ENCODE measurements around the gene NHS.
A peak's percentile ranks its signal among the peaks of the same experiment; 100 is the strongest.

The NHS gene

DNA sequence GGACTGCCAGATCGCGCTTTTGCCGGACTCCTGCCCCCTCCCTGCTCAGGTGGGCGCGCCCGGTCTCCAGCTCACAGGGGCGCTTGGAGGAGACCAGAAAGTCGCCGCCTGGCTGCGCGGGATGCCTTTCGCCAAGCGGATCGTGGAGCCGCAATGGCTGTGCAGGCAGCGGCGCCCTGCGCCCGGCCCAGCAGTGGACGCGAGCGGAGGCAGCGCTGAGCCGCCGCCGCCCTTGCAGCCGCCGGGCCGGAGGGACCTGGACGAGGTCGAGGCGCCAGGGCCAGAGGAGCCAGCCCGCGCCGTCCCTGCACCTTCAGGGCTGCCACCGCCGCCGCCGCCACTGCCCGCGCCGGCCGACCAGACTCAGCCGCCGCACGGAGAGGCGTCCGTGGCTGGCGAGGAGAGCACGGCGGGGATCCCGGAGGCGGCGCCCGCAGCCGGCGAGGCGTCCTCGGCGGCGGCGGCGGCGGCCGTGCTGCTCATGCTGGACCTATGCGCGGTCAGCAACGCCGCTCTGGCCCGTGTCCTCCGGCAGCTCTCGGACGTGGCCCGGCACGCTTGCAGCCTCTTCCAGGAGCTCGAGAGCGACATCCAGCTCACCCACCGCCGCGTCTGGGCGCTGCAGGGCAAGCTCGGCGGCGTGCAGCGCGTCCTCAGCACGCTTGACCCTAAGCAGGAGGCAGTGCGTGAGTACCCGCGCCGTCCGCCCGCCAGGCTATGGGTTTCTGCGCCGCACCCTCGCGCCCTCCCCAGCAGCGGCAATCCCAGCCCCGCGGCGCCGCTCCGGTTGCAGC, 834 bp downstream of the NHS start:
- Histone ChIP-seq H3K23ac (ENCODE audit: low read length) (no peak overlapping the region), H3K79me2 (ENCODE audit: control insufficient read depth, insufficient read depth, low read length) (no peaks in the 10 kb centered on the region), H2AK5ac (ENCODE audit: low read length) (no peak overlapping the region), H3K79me1 (ENCODE audit: low read length) (no peaks in the 10 kb centered on the region), H3K4me1 (ENCODE audit: control insufficient read depth, low read depth, low read length) (no peaks in the 10 kb centered on the region), H3K18ac (ENCODE audit: low read length) (no peak overlapping the region), H2BK120ac (ENCODE audit: low read depth, low read length) (no peak overlapping the region), H3K4ac (ENCODE audit: low read depth, low read length) (no peak overlapping the region), H3K27me3 (ENCODE audit: insufficient read depth, low read length, poor library complexity) (no peaks in the 10 kb centered on the region), H3K9ac (ENCODE audit: low read length) (peak overlapping the region; percentile 63), H4K8ac (ENCODE audit: low read depth, low read length) (no peak overlapping the region), H3K36me3 (ENCODE audit: control insufficient read depth, insufficient read depth, low read length) (no peaks in the 10 kb centered on the region), H3K4me2 (ENCODE audit: low read length) (peak overlapping the region; percentile 77), H4K5ac (ENCODE audit: low read length) (no peak overlapping the region), H3K4me3 (ENCODE audit: low read length) (peak overlapping the region; percentile 53), H2BK15ac (replicated peaks; ENCODE audit: low read depth) (no peak overlapping the region), H3K27ac (ENCODE audit: low read depth, low read length) (no peak overlapping the region), H3K56ac (ENCODE audit: low read length) (peak overlapping the region; percentile 84), H2BK5ac (ENCODE audit: low read length) (no peak overlapping the region)
- DNase-seq, result peak; percentile 47
- WGBS (ENCODE audit: extremely low coverage, insufficient coverage, low lambda C conversion rate), result no CpG with 5 or more reads among the region's 103 CpGs

DNA sequence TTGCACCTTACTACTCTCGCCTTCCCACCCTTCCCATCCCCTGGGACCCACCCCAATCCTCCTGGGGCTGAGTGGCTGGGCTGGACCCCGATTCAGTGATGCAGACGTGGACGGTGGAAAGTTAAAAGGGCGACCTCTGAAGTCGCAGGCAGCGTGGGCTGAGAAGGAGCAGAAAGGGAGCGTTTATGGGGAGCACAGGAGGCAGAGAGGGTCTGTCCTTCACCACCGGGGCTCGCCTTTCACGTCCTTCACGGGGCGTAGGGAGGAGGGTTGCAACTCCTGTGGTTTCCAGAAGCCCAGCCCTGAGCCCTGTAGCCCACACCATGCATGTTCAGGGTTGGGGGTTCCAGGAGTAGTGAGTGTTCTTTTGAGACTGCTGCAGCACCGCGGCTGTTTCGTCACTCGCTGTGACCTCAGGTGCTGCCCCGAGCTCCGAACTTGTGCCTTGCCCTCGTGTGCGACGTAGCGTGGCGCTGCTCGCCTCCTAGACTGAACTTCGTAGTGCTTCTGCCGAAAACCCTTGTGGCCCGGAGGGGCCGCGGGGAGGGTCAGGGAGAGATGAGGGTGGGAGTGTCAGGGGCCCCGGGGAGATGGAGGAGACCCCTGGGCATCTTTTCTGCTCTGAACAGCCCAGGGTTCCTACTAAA, 1.6 kb downstream of the NHS start:
- H2BK15ac ChIP-seq (replicated peaks; ENCODE audit: low read depth), result no peak overlapping the region
- H3K79me1 ChIP-seq (ENCODE audit: low read length), result no peaks in the 10 kb centered on the region
- H3K56ac ChIP-seq (ENCODE audit: low read length), result peak overlapping the region; percentile 84
- no peak overlapping the region for H2BK5ac ChIP-seq (ENCODE audit: low read length)
- no peaks in the 10 kb centered on the region for H3K36me3 ChIP-seq (ENCODE audit: control insufficient read depth, insufficient read depth, low read length)
- no peak overlapping the region for H2BK120ac ChIP-seq (ENCODE audit: low read depth, low read length)
- H3K23ac ChIP-seq (ENCODE audit: low read length), result no peak overlapping the region
- H3K9ac ChIP-seq (ENCODE audit: low read length), result peak overlapping the region; percentile 63
- no CpG with 5 or more reads among the region's 31 CpGs for WGBS (ENCODE audit: extremely low coverage, insufficient coverage, low lambda C conversion rate)
- H3K4me3 ChIP-seq (ENCODE audit: low read length), result peak overlapping the region; percentile 46
- H4K5ac ChIP-seq (ENCODE audit: low read length), result no peak overlapping the region
- H3K27ac ChIP-seq (ENCODE audit: low read depth, low read length), result no peak overlapping the region
- H3K4me1 ChIP-seq (ENCODE audit: control insufficient read depth, low read depth, low read length), result no peaks in the 10 kb centered on the region
- peak; percentile 47 for DNase-seq
- H4K8ac ChIP-seq (ENCODE audit: low read depth, low read length), result no peak overlapping the region
- no peaks in the 10 kb centered on the region for H3K79me2 ChIP-seq (ENCODE audit: control insufficient read depth, insufficient read depth, low read length)
- H3K18ac ChIP-seq (ENCODE audit: low read length), result no peak overlapping the region
- H2AK5ac ChIP-seq (ENCODE audit: low read length), result no peak overlapping the region
- peak overlapping the region; percentile 74 for H3K4me2 ChIP-seq (ENCODE audit: low read length)
- H3K4ac ChIP-seq (ENCODE audit: low read depth, low read length), result no peak overlapping the region
- no peaks in the 10 kb centered on the region for H3K27me3 ChIP-seq (ENCODE audit: insufficient read depth, low read length, poor library complexity)

GRCh38 chrX:17377091-17377717, 2.2 kb downstream of the NHS start:
- no peak overlapping the region for H2BK120ac ChIP-seq (ENCODE audit: low read depth, low read length)
- no peak overlapping the region for H3K4me3 ChIP-seq (ENCODE audit: low read length)
- no peaks in the 10 kb centered on the region for H3K4me1 ChIP-seq (ENCODE audit: control insufficient read depth, low read depth, low read length)
- peak overlapping the region; percentile 30 for H3K4me2 ChIP-seq (ENCODE audit: low read length)
- no peaks in the 10 kb centered on the region for H3K36me3 ChIP-seq (ENCODE audit: control insufficient read depth, insufficient read depth, low read length)
- no peak overlapping the region for H3K18ac ChIP-seq (ENCODE audit: low read length)
- H3K79me1 ChIP-seq (ENCODE audit: low read length), result no peaks in the 10 kb centered on the region
- H2BK15ac ChIP-seq (replicated peaks; ENCODE audit: low read depth), result no peak overlapping the region
- H2BK5ac ChIP-seq (ENCODE audit: low read length), result no peak overlapping the region
- H3K4ac ChIP-seq (ENCODE audit: low read depth, low read length), result no peak overlapping the region
- no peak overlapping the region for H4K8ac ChIP-seq (ENCODE audit: low read depth, low read length)
- H3K56ac ChIP-seq (ENCODE audit: low read length), result peak overlapping the region; percentile 42
- no peak overlapping the region for H4K5ac ChIP-seq (ENCODE audit: low read length)
- WGBS (ENCODE audit: extremely low coverage, insufficient coverage, low lambda C conversion rate), result no CpG with 5 or more reads among the region's 46 CpGs
- no peak overlapping the region for H2AK5ac ChIP-seq (ENCODE audit: low read length)
- H3K27ac ChIP-seq (ENCODE audit: low read depth, low read length), result no peak overlapping the region
- peak overlapping the region; percentile 34 for H3K9ac ChIP-seq (ENCODE audit: low read length)
- H3K23ac ChIP-seq (ENCODE audit: low read length), result no peak overlapping the region
- no peaks in the 10 kb centered on the region for H3K79me2 ChIP-seq (ENCODE audit: control insufficient read depth, insufficient read depth, low read length)
- peak; percentile 81 for DNase-seq
- H3K27me3 ChIP-seq (ENCODE audit: insufficient read depth, low read length, poor library complexity), result no peaks in the 10 kb centered on the region

- WGBS (ENCODE audit: extremely low coverage, insufficient coverage, low lambda C conversion rate), result no CpG with 5 or more reads among the region's 9 CpGs
- no peak overlapping the region for H3K27ac ChIP-seq (ENCODE audit: low read depth, low read length)
- H2BK120ac ChIP-seq (ENCODE audit: low read depth, low read length), result no peak overlapping the region
Measured at GRCh38 chrX:17377795-17378194, 2.8 kb downstream of the NHS start.

DNA sequence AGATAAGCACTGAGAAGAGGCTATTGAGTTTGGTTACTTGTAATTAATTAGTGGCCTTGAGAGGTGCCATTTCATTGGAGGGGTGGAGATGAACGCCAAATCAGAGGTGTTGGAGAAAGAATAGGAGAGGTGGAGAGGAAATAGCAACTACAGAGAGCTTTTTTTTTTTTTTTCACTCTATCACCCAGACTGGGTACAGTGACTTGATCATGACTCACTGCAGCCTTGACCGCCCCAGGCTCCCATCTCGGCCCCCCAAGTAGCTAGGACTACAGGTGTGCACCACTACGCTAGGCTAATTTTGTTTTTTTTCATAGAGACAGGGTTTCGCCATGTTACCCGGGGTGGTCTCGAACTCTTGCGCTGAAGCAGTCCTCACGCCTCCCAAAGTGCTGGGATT, 5.2 kb downstream of the NHS start:
- H3K79me1 ChIP-seq (ENCODE audit: low read length), result no peaks in the 10 kb centered on the region
- H3K4me3 ChIP-seq (ENCODE audit: low read length), result no peak overlapping the region
- no peak overlapping the region for H4K5ac ChIP-seq (ENCODE audit: low read length)
- no peak overlapping the region for H3K18ac ChIP-seq (ENCODE audit: low read length)
- WGBS (ENCODE audit: extremely low coverage, insufficient coverage, low lambda C conversion rate), result no CpG with 5 or more reads among the region's 9 CpGs
- H3K36me3 ChIP-seq (ENCODE audit: control insufficient read depth, insufficient read depth, low read length), result no peaks in the 10 kb centered on the region
- H3K9ac ChIP-seq (ENCODE audit: low read length), result no peak overlapping the region
- H3K4ac ChIP-seq (ENCODE audit: low read depth, low read length), result no peak overlapping the region
- H3K56ac ChIP-seq (ENCODE audit: low read length), result no peak overlapping the region
- no peaks in the 10 kb centered on the region for H3K27me3 ChIP-seq (ENCODE audit: insufficient read depth, low read length, poor library complexity)
- H3K79me2 ChIP-seq (ENCODE audit: control insufficient read depth, insufficient read depth, low read length), result no peaks in the 10 kb centered on the region
- no peak overlapping the region for H2BK15ac ChIP-seq (replicated peaks; ENCODE audit: low read depth)
- no peak overlapping the region for H2BK120ac ChIP-seq (ENCODE audit: low read depth, low read length)
- H4K8ac ChIP-seq (ENCODE audit: low read depth, low read length), result no peak overlapping the region
- no peak overlapping the region for H3K27ac ChIP-seq (ENCODE audit: low read depth, low read length)
- no peak overlapping the region for H3K23ac ChIP-seq (ENCODE audit: low read length)
- no peak overlapping the region for H2AK5ac ChIP-seq (ENCODE audit: low read length)
- H2BK5ac ChIP-seq (ENCODE audit: low read length), result no peak overlapping the region
- H3K4me2 ChIP-seq (ENCODE audit: low read length), result no peak overlapping the region
- H3K4me1 ChIP-seq (ENCODE audit: control insufficient read depth, low read depth, low read length), result no peaks in the 10 kb centered on the region
- DNase-seq, result no peak

More at GRCh38 chrX:17377795-17378194, 2.8 kb downstream of the NHS start:
- Histone ChIP-seq H3K4ac (ENCODE audit: low read depth, low read length) (no peak overlapping the region), H4K8ac (ENCODE audit: low read depth, low read length) (no peak overlapping the region), H2AK5ac (ENCODE audit: low read length) (no peak overlapping the region), H3K79me1 (ENCODE audit: low read length) (no peaks in the 10 kb centered on the region), H3K9ac (ENCODE audit: low read length) (peak overlapping the region; percentile 34), H2BK15ac (replicated peaks; ENCODE audit: low read depth) (no peak overlapping the region), H3K79me2 (ENCODE audit: control insufficient read depth, insufficient read depth, low read length) (no peaks in the 10 kb centered on the region), H3K4me3 (ENCODE audit: low read length) (no peak overlapping the region), H3K23ac (ENCODE audit: low read length) (no peak overlapping the region), H3K4me2 (ENCODE audit: low read length) (peak overlapping the region; percentile 11), H3K4me1 (ENCODE audit: control insufficient read depth, low read depth, low read length) (no peaks in the 10 kb centered on the region), H2BK5ac (ENCODE audit: low read length) (no peak overlapping the region), H3K18ac (ENCODE audit: low read length) (no peak overlapping the region), H3K27me3 (ENCODE audit: insufficient read depth, low read length, poor library complexity) (no peaks in the 10 kb centered on the region), H3K56ac (ENCODE audit: low read length) (peak overlapping the region; percentile 42), H3K36me3 (ENCODE audit: control insufficient read depth, insufficient read depth, low read length) (no peaks in the 10 kb centered on the region), H4K5ac (ENCODE audit: low read length) (no peak overlapping the region)
- peak; percentile 14 for DNase-seq
